ENCODE results near the gene DIAPH3. TPM values are rescaled to one million over a fixed set of nuclear protein-coding genes. Genes with fewer than 3 reads are reported as not detected.

DIAPH3 gene
- polyA plus RNA-seq, 4 donors, result 10.5 to 16.6 (median 15.3) TPM

DNA sequence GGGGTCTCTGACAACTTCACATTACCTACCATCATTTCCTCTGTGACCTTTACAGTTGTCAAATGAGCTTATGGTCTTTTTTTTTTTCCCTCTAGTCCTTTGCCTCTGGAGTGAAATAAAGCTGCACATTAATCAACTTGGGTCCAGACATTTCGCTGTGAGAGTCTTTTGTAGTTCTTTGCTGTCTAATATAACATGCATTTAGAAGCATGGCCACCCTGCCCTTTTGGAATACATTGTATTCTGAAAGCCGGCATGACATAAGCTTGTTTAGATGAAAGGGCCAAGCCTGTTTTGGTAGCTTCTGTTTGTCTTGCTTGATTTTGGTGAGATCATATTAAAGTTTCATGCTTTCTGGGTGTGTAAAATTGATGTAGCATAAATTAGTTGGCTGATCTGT is 509.8 kb downstream of the DIAPH3 start:
- DNase-seq (ENCODE audit: low read depth in 4 of 4, low spot score in 3 of 4), result no peak

DNA sequence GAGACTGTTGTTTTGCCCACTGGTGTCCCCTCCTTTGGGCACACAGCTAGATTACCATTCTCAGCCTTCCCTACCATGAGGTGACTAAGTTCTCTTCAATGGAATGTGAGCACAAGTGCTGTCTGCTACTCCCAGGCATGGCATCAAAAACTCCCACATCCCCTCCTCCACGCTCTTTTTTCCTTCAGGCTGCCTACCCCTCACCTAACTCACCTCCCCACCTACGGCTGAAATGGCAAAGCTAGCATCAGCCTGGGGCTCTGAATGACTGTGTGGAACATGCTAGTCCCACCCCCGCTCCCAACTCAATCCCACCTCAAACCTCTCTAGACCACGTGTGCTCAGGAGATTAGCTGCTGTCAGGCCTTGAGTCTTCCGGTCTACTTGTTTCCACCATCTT is 512.2 kb downstream of the DIAPH3 start:
- no peak for DNase-seq (ENCODE audit: low read depth in 4 of 4, low spot score in 3 of 4)

DNA sequence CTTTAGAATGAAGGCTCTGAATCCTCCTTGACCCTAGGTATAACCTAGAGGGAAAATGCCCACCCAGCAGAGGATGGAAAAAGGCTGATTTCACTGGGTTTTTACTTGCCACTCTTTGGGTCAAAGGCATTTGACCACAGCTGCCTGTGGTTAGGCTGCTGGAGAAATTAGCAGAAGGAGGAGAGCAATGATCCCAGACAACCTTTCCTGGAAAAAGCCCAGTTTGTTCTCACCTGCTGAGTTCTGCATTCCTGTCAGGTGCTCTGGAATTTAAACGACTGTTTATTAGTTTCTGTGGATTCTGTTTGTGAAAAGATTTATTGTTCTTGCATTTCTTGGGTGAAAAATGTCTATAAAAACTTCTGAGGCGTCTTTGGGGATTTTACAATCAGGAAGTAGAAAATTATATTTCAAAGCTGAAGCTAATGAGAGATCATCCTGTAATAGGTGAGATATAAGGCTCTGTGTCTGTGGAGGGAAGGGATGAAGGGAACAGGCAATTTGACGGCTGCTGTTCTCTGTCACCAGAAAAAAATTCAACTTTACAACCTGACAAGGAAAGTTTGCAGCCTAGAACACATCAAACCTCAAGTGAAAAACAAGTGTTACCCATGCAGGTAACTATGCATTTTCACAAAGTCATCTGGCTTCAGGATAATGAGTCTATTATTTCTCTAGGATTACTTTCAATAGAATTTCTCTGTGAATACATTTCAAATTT is 519.7 kb downstream of the DIAPH3 start:
- DNase-seq (ENCODE audit: low read depth in 4 of 4, low spot score in 3 of 4), result no peak

DNA sequence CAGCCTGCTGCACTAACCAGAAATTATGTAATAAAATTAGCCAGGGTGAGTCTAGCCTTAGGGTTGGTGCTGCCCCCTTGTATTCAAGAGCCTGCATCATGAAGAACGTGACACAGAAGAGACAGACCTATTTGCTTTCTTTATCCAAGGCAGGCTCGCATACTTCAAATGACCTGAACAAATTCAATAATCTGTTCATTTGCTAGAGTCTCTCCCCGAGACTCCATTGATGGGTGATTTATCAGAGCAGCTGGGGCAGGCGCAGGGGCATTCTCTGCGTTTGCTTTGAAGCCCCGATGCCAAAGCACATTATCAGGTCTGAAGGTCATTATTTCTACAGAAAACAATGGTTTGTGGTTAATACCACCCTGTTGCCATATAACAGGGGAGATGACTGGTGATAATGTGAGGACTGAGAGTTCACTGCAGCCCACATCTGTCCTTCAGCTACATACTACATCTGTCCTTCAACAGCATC is 520.3 kb downstream of the DIAPH3 start:
- DNase-seq (ENCODE audit: low read depth in 4 of 4, low spot score in 3 of 4), result no peak

DNA sequence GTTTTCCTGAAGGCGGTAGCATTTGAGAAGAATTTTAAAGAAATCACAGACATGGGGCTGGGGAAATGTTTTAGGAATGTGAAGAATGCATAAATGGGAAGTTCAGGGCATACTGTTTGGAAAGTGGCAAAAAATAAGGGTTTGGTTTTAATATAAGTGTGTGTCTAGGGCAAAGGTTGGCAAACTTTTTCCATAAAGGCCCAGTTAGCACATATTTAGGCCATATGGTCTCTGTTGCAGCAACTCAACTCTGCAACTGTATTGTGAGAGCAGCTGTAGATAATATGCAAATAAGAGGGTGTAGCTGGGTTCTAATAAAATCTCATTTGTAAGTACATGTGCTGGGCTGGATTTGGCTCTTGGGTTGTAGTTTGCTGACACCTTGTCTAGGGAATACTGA is 521.9 kb downstream of the DIAPH3 start:
- DNase-seq (ENCODE audit: low read depth in 4 of 4, low spot score in 3 of 4), result no peak

DNA sequence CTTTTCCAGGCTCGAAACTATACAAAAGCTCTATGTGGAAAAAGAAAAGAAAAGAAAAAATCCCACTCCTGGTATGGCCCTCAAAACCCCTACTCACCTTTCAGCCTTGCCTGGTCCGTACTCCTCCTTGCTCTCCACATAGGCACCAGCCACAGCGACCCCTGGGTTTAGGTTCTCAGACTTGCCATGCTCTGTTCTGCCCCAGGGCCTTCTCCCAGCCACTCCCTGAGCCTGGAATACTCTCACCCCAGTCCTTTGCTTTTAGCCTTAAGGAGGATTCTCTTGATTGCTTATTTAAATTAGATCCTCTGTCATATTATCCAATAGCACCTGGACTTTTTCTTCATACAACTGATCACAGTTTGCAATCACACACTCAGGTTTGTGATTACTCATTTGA is 522.5 kb downstream of the DIAPH3 start:
- DNase-seq (ENCODE audit: low read depth in 4 of 4, low spot score in 3 of 4), result no peak

DNA sequence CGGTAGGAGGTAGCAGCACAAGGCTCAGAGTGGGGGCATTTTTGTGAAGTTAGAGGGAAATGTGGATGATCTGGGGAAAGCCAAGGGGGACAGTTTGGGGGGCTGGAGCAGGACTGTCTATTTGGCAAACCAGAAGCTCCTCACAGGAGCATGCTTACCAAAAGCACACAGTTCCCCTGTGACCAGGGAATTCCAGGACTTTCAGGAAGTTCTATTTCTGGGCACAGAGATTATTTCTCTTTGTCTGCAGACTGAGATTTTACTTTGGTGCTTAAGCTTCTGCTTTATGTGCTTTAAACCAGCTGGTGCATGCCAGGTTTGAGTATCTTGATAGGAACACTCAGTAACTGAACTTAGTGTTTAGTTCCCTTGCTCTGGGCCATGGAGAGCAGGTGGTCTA is 525.3 kb downstream of the DIAPH3 start:
- no peak for DNase-seq (ENCODE audit: low read depth in 4 of 4, low spot score in 3 of 4)

DNA sequence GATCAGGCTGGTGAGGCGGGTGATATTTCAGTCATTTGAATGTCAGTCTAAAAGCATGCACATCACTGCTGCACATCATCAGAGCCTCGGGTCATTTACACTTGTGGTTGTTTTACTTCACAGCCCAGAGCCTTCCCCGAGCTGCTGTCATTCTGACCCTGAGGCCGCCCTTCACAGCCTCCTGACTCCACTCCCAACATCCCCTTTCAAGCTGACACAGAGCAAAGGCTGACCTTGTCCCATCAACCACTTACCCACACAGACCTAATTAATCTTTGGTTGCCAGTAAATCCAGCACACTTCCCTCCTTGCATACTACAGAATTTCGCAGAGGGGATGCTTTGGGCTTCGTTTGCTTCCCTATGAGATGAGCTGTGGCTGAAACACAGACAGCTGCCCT is 528.1 kb downstream of the DIAPH3 start:
- peak in 1 of 4 donors; percentile 39 for DNase-seq (ENCODE audit: low read depth in 4 of 4, low spot score in 3 of 4)

DNA sequence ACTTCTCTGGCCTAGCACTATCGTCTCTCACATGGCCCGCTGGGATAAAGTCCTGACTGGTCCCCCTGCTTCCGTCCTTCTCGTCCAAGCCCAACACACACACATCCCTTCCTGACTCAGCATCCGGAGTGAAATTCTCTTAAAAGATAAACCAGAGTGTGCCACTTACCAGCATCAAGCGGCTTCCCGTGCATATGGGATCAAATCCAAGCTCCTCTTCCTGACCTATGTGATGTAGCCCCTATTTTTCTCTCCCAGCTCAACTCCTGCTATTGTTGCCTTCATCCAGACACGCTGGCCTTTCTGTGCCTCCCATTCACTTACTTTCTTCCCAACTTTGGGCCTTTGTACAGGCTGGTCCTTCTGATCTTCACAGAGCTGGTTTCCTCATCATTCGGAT is 530.4 kb downstream of the DIAPH3 start:
- no peak for DNase-seq (ENCODE audit: low read depth in 4 of 4, low spot score in 3 of 4)

DNA sequence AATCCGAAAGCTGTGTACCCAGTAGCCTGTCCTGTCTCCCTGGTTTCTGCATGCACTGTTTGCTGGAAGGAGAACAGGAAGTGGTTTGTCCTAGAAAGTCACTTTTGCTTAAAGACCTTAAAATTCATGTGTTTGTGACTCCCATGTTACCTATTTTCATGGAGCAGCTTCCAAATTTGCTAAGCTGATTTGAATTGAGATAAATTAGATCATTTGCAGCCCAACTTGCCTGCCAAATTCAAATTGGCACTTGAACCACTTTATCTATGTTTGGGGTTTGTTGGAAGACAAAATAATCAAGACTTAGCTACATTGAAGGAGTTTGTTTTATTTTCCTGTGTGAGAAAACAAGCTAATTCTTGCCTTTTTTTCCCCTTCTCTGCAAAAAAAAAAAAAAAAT is 532.5 kb downstream of the DIAPH3 start:
- no peak for DNase-seq (ENCODE audit: low read depth in 4 of 4, low spot score in 3 of 4)

DNA sequence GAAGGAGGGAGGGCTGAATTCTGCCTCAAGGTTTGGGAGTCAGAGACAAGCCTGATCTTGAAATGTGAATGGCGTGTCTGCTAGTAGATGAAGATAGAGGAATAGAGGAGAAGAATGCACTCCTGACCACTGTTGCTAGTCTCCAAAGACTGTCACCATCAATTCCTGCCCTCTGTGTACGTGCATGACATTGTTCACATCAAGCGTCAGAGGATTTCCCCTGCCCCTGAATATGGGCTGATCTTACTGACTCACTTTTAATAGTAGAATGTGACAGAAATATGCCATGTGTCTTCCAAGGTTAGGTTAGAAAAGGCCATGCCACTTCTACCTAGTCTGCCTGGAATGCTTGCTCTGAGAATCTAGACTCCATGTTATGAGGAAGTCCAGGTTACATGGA is 538.6 kb downstream of the DIAPH3 start:
- no peak for DNase-seq (ENCODE audit: low read depth in 4 of 4, low spot score in 3 of 4)

DNA sequence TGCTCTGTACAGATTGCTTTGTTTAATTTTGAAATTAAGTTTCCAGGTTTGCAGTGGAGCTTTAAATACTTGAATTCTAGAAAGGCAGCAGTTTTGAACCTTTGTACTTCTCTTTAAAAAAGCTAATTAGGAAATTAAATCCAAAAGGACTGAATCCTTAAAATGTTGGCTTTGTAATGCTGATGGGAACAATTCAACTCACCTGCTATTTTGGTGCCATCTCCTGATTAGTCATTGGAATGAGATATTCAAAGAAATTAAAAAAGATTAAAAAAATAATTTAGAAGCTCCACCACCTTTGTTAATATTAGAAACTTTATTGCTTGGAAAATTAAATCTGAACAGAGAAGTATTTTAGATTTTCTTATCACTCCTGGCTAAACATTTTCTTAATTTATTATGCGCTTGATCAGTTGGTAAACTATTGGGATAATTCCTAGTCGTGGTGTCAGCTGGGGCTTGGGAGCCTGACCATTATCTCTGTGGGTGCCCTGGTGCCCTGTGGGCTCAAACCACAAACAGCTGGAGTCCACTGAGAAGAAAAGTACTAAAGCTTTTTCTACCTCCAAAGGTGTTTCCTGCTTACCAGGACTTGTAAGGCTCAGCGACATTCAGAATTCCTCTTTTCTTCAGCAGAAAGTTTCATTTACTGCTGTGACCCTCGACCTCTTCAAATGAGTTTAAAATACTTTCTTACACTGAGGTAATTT is 540.4 kb downstream of the DIAPH3 start:
- no peak for DNase-seq (ENCODE audit: low read depth in 4 of 4, low spot score in 3 of 4)

DNA sequence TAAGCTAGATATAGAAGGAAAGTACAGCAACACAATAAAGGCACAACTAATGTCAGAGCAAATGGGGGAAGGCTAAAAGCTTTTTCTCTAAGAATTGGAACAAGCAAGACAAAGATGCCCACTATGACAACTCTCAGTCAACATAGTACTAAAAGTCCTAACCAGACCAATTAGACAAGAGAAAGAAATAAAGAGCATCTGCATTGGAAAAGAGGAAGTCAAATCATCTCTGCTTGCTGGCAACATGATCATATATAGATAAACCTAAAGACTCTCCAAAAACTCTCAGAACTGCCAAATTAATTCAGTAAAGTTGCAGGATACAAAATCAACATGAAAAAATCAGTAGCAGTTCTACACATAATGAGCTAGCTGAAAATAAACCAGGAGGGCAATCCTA is 542.0 kb downstream of the DIAPH3 start:
- DNase-seq (ENCODE audit: low read depth in 4 of 4, low spot score in 3 of 4), result no peak

Other genes with a start within 250 kb of the DIAPH3 start
- 10 to 100 TPM; 35.4 to 46.9 (median 37.5) TPM for gene TDRD3, start 233.3 kb upstream of the DIAPH3 start, polyA plus RNA-seq (ENCODE audit: insufficient read length in 4 of 4)

Measured in left renal pelvis (tissue), 4 donors.